HEK293 (cell line): Measurements from ENCODE around the gene TEX53.

ENCODE experiments used
- FEZF1 ChIP-seq: fragments of 450-650 bp; formaldehyde crosslinking; IDR thresholded peaks from 2 replicates; pipeline ENCODE4 v1.5.1; 2016; ENCODE audit warnings: missing biosample characterization, missing genetic modification characterization
- IKZF3 ChIP-seq: fragments of 450-650 bp; IDR thresholded peaks from 2 replicates; pipeline ENCODE4 v1.5.0; 2018; ENCODE audit warnings: missing biosample characterization, mild to moderate bottlenecking, missing genetic modification characterization, moderate library complexity
- KLF10 ChIP-seq: fragments of 450-650 bp; IDR thresholded peaks from 2 replicates; pipeline ENCODE4 v1.5.1; 2018; ENCODE audit warnings: missing biosample characterization, mild to moderate bottlenecking, missing genetic modification characterization
- KLF7 ChIP-seq: fragments of 450-650 bp; formaldehyde crosslinking; IDR thresholded peaks from 2 replicates; pipeline ENCODE4 v1.5.1; 2016; ENCODE audit warnings: missing biosample characterization, missing genetic modification characterization, borderline replicate concordance
- PRDM1 ChIP-seq: fragments of 450-650 bp; formaldehyde crosslinking; IDR thresholded peaks from 2 replicates; pipeline ENCODE4; 2016; ENCODE audit warnings: missing biosample characterization, missing genetic modification characterization
- RBAK ChIP-seq: fragments of 450-650 bp; formaldehyde crosslinking; IDR thresholded peaks from 2 replicates; pipeline ENCODE4 v1.5.1; 2016; ENCODE audit warnings: missing biosample characterization, missing genetic modification characterization
- SP3 ChIP-seq: fragments of 450-650 bp; formaldehyde crosslinking; IDR thresholded peaks from 2 replicates; pipeline ENCODE4 v1.5.1; 2016; ENCODE audit warnings: missing biosample characterization, missing genetic modification characterization
- TRIM28 ChIP-seq: IDR thresholded peaks from 2 replicates; pipeline ENCODE4 v1.6.1; 2011; ENCODE audit warnings: low read length, control low read depth, borderline replicate concordance
- ZBTB17 ChIP-seq: fragments of 450-650 bp; formaldehyde crosslinking; IDR thresholded peaks from 2 replicates; pipeline ENCODE4 v1.5.1; 2016; ENCODE audit warnings: missing biosample characterization, missing genetic modification characterization
- ZFP41 ChIP-seq: fragments of 450-650 bp; formaldehyde crosslinking; IDR thresholded peaks from 2 replicates; pipeline ENCODE4 v1.5.1; 2016; ENCODE audit warnings: missing biosample characterization, missing genetic modification characterization, borderline replicate concordance
- ZIC2 ChIP-seq: fragments of 450-650 bp; formaldehyde crosslinking; IDR thresholded peaks from 2 replicates; pipeline ENCODE4 v1.5.1; 2016; ENCODE audit warnings: missing biosample characterization, missing genetic modification characterization
- ZNF121 ChIP-seq: fragments of 450-650 bp; formaldehyde crosslinking; IDR thresholded peaks from 2 replicates; pipeline ENCODE4 v1.5.1; 2016; ENCODE audit warnings: missing biosample characterization, missing genetic modification characterization
- ZNF19 ChIP-seq: fragments of 450-650 bp; formaldehyde crosslinking; IDR thresholded peaks from 2 replicates; pipeline ENCODE4; 2016; ENCODE audit warnings: missing biosample characterization, missing genetic modification characterization, low read depth
- ZNF211 ChIP-seq: fragments of 450-650 bp; formaldehyde crosslinking; IDR thresholded peaks from 2 replicates; pipeline ENCODE4 v1.5.1; 2016; ENCODE audit warnings: low read depth, missing biosample characterization, missing genetic modification characterization
- ZNF24 ChIP-seq: fragments of 450-650 bp; formaldehyde crosslinking; IDR thresholded peaks from 2 replicates; pipeline ENCODE4 v1.5.1; 2016; ENCODE audit warnings: missing biosample characterization, missing genetic modification characterization
- ZNF248 ChIP-seq: fragments of 450-650 bp; formaldehyde crosslinking; IDR thresholded peaks from 2 replicates; pipeline ENCODE4 v1.5.1; 2017; ENCODE audit warnings: missing biosample characterization, missing genetic modification characterization
- ZNF354C ChIP-seq: fragments of 450-650 bp; formaldehyde crosslinking; IDR thresholded peaks from 2 replicates; pipeline ENCODE4 v1.5.1; 2016; ENCODE audit warnings: missing biosample characterization, missing genetic modification characterization, low read depth, borderline replicate concordance
- ZNF560 ChIP-seq: fragments of 450-650 bp; formaldehyde crosslinking; IDR thresholded peaks from 2 replicates; pipeline ENCODE4 v1.5.1; 2017; ENCODE audit warnings: missing biosample characterization, missing genetic modification characterization, borderline replicate concordance
- ZNF600 ChIP-seq: fragments of 450-650 bp; formaldehyde crosslinking; IDR thresholded peaks from 2 replicates; pipeline ENCODE4 v1.5.1; 2016; ENCODE audit warnings: missing biosample characterization, missing genetic modification characterization
- ZNF621 ChIP-seq: fragments of 450-650 bp; formaldehyde crosslinking; IDR thresholded peaks from 2 replicates; pipeline ENCODE4 v1.5.1; 2017; ENCODE audit warnings: missing biosample characterization, missing genetic modification characterization
- ZNF660 ChIP-seq: fragments of 450-650 bp; IDR thresholded peaks from 2 replicates; pipeline ENCODE4 v1.5.1; 2018; ENCODE audit warnings: missing biosample characterization, mild to moderate bottlenecking, missing genetic modification characterization
- ZSCAN23 ChIP-seq: fragments of 450-650 bp; formaldehyde crosslinking; IDR thresholded peaks from 2 replicates; pipeline ENCODE4 v1.5.1; 2016; ENCODE audit warnings: missing biosample characterization, missing genetic modification characterization
- TF ChIP-seq, protein P1 (sequence below): fragments of 450-650 bp; formaldehyde crosslinking; IDR thresholded peaks from 2 replicates; pipeline ENCODE4 v1.5.1; 2016; ENCODE audit warnings: missing biosample characterization, missing genetic modification characterization
- TF ChIP-seq, protein P2 (sequence below): fragments of 450-650 bp; formaldehyde crosslinking; IDR thresholded peaks from 2 replicates; pipeline ENCODE4 v1.5.1; 2017; ENCODE audit warnings: missing biosample characterization, missing genetic modification characterization
- TF ChIP-seq, protein P3 (sequence below): fragments of 450-650 bp; formaldehyde crosslinking; IDR thresholded peaks from 2 replicates; pipeline ENCODE4 v1.5.1; 2016; ENCODE audit warnings: missing biosample characterization, missing genetic modification characterization
- TF ChIP-seq, protein P4 (sequence below): fragments of 450-650 bp; formaldehyde crosslinking; IDR thresholded peaks from 2 replicates; pipeline ENCODE4 v1.5.1; 2016; ENCODE audit warnings: missing biosample characterization, missing genetic modification characterization
- TF ChIP-seq, protein P5 (sequence below): fragments of 450-650 bp; formaldehyde crosslinking; IDR thresholded peaks from 2 replicates; pipeline ENCODE4 v1.5.1; 2016; ENCODE audit warnings: missing biosample characterization, missing genetic modification characterization
- TF ChIP-seq, protein P6 (sequence below): fragments of 450-650 bp; IDR thresholded peaks from 2 replicates; pipeline ENCODE4 v1.5.1; 2018; ENCODE audit warnings: missing biosample characterization, mild to moderate bottlenecking, missing genetic modification characterization

Gene TEX53

DNA sequence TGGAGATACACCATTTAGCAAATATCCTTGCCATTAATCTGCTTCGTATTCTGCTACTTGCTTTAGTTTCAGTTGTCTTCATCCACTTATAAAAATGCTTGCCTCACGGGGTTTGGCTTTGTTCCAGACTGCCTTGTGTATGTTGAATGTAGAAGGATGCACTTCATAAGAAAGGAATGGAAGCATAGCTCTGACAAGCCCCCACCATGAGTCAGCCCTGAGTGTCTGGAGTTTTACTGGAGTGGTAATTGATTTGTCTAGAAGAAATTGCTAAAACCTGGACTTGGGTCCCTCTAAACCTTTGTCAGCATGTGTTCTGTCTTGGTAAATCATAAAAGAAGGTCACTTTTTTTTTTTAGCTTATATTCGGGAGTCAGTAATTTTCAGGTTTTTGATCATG is 19.8 kb upstream of the TEX53 start (continued):
- TF ChIP-seq KLF10 (tag by site-specific recombination) (peak; percentile 85), ZBTB17 (tag by site-specific recombination) (peak; percentile 23; the same call in 1 of the 2 replicates), ZNF621 (tag by site-specific recombination) (no peak), ZNF248 (tag by site-specific recombination) (no peak), ZNF24 (tag by site-specific recombination) (0 out of 2 replicates have a peak, but pooled peaks have one; percentile 35), ZIC2 (tag by site-specific recombination) (no peak), ZFP41 (tag by site-specific recombination) (no peak), ZNF19 (no peak), RBAK (no peak), ZNF211 (tag by site-specific recombination) (no peak), ZNF121 (no peak), ZNF600 (tag by site-specific recombination) (0 out of 2 replicates have a peak, but pooled peaks have one; percentile 39), ZSCAN23 (no peak), SP3 (tag by site-specific recombination) (no peak), ZNF560 (tag by site-specific recombination) (no peak), IKZF3 (no peak), PRDM1 (tag by site-specific recombination) (no peak), ZNF660 (tag by site-specific recombination) (peak; percentile 85; the same call in 1 of the 2 replicates), ZNF354C (tag by site-specific recombination) (no peak), KLF7 (tag by site-specific recombination) (no peak), TRIM28 (peak; percentile 60; the same call in 1 of the 2 replicates), FEZF1 (tag by site-specific recombination) (no peak)
- TF ChIP-seq, protein P1, sequence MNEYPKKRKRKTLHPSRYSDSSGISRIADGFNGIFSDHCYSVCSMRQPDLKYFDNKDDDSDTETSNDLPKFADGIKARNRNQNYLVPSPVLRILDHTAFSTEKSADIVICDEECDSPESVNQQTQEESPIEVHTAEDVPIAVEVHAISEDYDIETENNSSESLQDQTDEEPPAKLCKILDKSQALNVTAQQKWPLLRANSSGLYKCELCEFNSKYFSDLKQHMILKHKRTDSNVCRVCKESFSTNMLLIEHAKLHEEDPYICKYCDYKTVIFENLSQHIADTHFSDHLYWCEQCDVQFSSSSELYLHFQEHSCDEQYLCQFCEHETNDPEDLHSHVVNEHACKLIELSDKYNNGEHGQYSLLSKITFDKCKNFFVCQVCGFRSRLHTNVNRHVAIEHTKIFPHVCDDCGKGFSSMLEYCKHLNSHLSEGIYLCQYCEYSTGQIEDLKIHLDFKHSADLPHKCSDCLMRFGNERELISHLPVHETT (tag by site-specific recombination) = 0 out of 2 replicates have a peak, but pooled peaks have one; percentile 52
- TF ChIP-seq, protein P2, sequence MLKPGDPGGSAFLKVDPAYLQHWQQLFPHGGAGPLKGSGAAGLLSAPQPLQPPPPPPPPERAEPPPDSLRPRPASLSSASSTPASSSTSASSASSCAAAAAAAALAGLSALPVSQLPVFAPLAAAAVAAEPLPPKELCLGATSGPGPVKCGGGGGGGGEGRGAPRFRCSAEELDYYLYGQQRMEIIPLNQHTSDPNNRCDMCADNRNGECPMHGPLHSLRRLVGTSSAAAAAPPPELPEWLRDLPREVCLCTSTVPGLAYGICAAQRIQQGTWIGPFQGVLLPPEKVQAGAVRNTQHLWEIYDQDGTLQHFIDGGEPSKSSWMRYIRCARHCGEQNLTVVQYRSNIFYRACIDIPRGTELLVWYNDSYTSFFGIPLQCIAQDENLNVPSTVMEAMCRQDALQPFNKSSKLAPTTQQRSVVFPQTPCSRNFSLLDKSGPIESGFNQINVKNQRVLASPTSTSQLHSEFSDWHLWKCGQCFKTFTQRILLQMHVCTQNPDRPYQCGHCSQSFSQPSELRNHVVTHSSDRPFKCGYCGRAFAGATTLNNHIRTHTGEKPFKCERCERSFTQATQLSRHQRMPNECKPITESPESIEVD (tag by site-specific recombination) = peak; percentile 82
- TF ChIP-seq, protein P3, sequence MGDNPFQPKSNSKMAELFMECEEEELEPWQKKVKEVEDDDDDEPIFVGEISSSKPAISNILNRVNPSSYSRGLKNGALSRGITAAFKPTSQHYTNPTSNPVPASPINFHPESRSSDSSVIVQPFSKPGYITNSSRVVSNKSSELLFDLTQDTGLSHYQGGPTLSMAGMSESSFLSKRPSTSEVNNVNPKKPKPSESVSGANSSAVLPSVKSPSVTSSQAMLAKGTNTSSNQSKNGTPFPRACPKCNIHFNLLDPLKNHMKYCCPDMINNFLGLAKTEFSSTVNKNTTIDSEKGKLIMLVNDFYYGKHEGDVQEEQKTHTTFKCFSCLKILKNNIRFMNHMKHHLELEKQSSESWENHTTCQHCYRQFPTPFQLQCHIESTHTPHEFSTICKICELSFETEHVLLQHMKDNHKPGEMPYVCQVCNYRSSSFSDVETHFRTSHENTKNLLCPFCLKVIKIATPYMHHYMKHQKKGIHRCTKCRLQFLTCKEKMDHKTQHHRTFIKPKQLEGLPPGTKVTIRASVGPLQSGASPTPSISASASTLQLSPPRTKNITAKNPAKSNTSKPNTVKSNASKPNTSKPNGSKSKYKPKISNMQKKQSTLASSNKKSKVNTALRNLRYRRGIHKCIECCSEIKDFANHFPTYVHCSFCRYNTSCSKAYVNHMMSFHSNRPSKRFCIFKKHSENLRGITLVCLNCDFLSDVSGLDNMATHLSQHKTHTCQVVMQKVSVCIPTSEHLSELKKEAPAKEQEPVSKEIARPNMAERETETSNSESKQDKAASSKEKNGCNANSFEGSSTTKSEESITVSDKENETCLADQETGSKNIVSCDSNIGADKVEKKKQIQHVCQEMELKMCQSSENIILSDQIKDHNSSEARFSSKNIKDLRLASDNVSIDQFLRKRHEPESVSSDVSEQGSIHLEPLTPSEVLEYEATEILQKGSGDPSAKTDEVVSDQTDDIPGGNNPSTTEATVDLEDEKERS = no peak
- TF ChIP-seq, protein P4, sequence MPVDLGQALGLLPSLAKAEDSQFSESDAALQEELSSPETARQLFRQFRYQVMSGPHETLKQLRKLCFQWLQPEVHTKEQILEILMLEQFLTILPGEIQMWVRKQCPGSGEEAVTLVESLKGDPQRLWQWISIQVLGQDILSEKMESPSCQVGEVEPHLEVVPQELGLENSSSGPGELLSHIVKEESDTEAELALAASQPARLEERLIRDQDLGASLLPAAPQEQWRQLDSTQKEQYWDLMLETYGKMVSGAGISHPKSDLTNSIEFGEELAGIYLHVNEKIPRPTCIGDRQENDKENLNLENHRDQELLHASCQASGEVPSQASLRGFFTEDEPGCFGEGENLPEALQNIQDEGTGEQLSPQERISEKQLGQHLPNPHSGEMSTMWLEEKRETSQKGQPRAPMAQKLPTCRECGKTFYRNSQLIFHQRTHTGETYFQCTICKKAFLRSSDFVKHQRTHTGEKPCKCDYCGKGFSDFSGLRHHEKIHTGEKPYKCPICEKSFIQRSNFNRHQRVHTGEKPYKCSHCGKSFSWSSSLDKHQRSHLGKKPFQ (tag by site-specific recombination) = no peak
- TF ChIP-seq, protein P5, sequence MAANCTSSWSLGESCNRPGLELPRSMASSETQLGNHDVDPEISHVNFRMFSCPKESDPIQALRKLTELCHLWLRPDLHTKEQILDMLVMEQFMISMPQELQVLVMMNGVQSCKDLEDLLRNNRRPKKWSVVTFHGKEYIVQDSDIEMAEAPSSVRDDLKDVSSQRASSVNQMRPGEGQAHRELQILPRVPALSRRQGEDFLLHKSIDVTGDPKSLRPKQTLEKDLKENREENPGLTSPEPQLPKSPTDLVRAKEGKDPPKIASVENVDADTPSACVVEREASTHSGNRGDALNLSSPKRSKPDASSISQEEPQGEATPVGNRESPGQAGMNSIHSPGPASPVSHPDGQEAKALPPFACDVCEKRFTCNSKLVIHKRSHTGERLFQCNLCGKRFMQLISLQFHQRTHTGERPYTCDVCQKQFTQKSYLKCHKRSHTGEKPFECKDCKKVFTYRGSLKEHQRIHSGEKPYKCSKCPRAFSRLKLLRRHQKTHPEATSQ (tag by site-specific recombination) = no peak
- TF ChIP-seq, protein P6, sequence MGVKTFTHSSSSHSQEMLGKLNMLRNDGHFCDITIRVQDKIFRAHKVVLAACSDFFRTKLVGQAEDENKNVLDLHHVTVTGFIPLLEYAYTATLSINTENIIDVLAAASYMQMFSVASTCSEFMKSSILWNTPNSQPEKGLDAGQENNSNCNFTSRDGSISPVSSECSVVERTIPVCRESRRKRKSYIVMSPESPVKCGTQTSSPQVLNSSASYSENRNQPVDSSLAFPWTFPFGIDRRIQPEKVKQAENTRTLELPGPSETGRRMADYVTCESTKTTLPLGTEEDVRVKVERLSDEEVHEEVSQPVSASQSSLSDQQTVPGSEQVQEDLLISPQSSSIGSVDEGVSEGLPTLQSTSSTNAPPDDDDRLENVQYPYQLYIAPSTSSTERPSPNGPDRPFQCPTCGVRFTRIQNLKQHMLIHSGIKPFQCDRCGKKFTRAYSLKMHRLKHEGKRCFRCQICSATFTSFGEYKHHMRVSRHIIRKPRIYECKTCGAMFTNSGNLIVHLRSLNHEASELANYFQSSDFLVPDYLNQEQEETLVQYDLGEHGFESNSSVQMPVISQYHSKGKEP (tag by site-specific recombination) = no peak
